Adrenal gland (tissue), 19 donors: ENCODE data around the gene FBXW12. TPM values are rescaled to one million over a fixed set of nuclear protein-coding genes. Genes with fewer than 3 reads are reported as not detected.
"Not testable (repeated sequence)": the region's sequence is repeated elsewhere in the genome, so short reads cannot be mapped to it uniquely, and the experiment has no call there.

ENCODE experiments used
- DNase-seq, 7 donors: peaks; one replicate each; pipeline ENCODE4 v3.0.0-alpha.2; 2019 to 2020
- H3K27ac ChIP-seq, 5 donors: fragments of 200-600 bp; sonication (generic) in 4 of 5; 1 replicate in 3 of 5; 2 replicates in 2 of 5; pipeline versions ENCODE4 v1.5.1 to v1.8.0; 2016 to 2020; ENCODE audit warnings: mild to moderate bottlenecking in 1 of 5
- H3K27me3 ChIP-seq: fragments of 200-600 bp; 2 replicates; pipeline ENCODE4 v1.8.0; 2021
- H3K36me3 ChIP-seq, 2 donors: fragments of 200-600 bp; replicated peaks in 1 of 2; 1 replicate in 1 of 2; 2 replicates in 1 of 2; pipeline versions ENCODE4 v1.5.1 to v1.8.0; 2018 to 2022
- H3K4me1 ChIP-seq, 2 donors: fragments of 200-600 bp; replicated peaks in 1 of 2; 1 replicate in 1 of 2; 2 replicates in 1 of 2; pipeline versions ENCODE4 v1.5.1 to v1.8.0; 2018 to 2021
- H3K4me3 ChIP-seq, 4 donors: fragments of 200-600 bp; sonication (generic) in 3 of 4; one replicate each; pipeline ENCODE4 v1.5.1; 2016 to 2018
- H3K9me3 ChIP-seq, 3 donors: fragments of 200-600 bp; sonication (generic) in 1 of 3; replicated peaks in 1 of 3; 1 replicate in 2 of 3; 2 replicates in 1 of 3; pipeline versions ENCODE4 v1.5.1 to v1.8.0; 2016 to 2021
- POLR2A ChIP-seq, 2 donors: fragments of 450-650 bp; IDR thresholded peaks; one replicate each; pipeline ENCODE4 v1.6.1; 2017; ENCODE audit warnings: antibody characterized with exemption in 2 of 2, mild to moderate bottlenecking in 2 of 2, moderate library complexity in 1 of 2
- WGBS, 4 donors: extraction: QIAGEN DNeasy Blood & Tissue Kit in 2 of 4; methylation state at CpG; one replicate each; pipeline versions ENCODE4 v1.1.5 to v1.1.7; 2013 to 2017; 5-methylcytosine and 5-hydroxymethylcytosine counted together
- intact Hi-C, 2 donors: fragments of 100-400 bp; cut with DNase I; formaldehyde crosslinking; loops; one replicate each; pipeline versions ENCODE4 v1.14.1 to v1.15.0; 2022 to 2023
- long read RNA-seq, 10 donors: library from polyadenylated mRNA in 3 of 10; unstranded in 2 of 10; stranded (forward) in 1 of 10; transcript quantifications; one replicate each; pipeline ENCODE4 v2.0.0 and lab custom pipeline, GENCODE V29; 2021 to 2026
- polyA plus RNA-seq, 3 donors: library from polyadenylated mRNA; stranded (reverse); fragments of 200-250 nt in 2 of 3; fragments of 350-450 nt in 1 of 3; fragmentation: Illumina TruSeq in 1 of 3; extraction: RNeasy Lipid Tissue Mini Kit (QIAGEN cat#74804) in 1 of 3; gene quantifications; one replicate each; pipeline ENCODE4 v1.2.3, GENCODE V29; 2013 to 2014
- total RNA-seq, 9 donors: library from RNA; depleted of rRNA in 4 of 9; stranded (reverse); fragments of >200 nt in 4 of 9; fragments of 120-200 nt in 1 of 9; fragmentation: NEBNext Ultra II Directional in 1 of 9; extraction: Animal tissue kit (Norgen Biotek cat#: 25700) in 1 of 9; gene quantifications; one replicate each; pipeline versions ENCODE4 v1.1.0 to v1.2.4, GENCODE V29; 2013 to 2023
- TF ChIP-seq, protein P1 (sequence below), 6 experiments: fragments of 450-650 bp in 4 of 6; fragments of 200-600 bp in 2 of 6; sonication (generic) in 1 of 6; IDR thresholded peaks; 1 replicate in 5 of 6; 2 replicates in 1 of 6; pipeline versions ENCODE4 v1.5.1 to v1.8.0; 2016 to 2021; ENCODE audit warnings: antibody characterized with exemption in 6 of 6, mild to moderate bottlenecking in 2 of 6, moderate library complexity in 1 of 6
- donor health status: healthy with polysubstance abuse.
- donor health status: Bipolar disorder and iron deficiency.
- donor health status: DM: yes; HTN: yes; CAD: no.
- donor health status: DM: no; HTN: no; CAD: no.
- donor health status: DM: no; HTN: no; CAD: no.
- donor health status: DM: yes; HTN: yes; CAD: no.

FBXW12 gene, protein sequence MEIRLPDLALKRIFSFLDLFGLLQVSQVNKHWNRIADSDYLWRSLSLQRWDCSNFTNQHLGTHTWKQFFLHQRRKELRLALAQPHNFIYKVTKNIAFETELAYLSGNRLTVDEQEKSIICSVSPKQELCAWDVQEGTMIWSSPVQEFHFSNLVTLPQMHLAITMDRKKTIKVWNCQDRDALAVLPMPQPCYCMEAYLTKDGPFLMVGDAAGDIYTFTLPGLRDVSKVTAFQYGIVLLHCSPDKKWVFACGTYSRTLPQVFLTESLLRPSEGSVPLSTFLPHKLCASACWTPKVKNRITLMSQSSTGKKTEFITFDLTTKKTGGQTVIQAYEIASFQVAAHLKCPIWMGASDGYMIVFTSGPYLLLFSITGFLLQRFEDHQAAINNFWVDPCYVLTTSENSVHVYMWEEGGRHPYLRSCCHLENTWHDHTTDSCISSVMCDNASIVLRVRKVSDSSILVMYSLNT
- total RNA-seq (under 1 TPM in 1 of 9 donors, not detected in 8; 0.11 TPM), polyA plus RNA-seq (under 1 TPM in 2 of 3 donors, not detected in 1; 0.07 to 0.24 TPM)
- long read RNA-seq, donor 1, result 0 reads
- long read RNA-seq, donor 2, result 0 reads
- long read RNA-seq, donor 3, result 0 reads
- long read RNA-seq, donor 4, result 0 reads
- long read RNA-seq, donor 5, result 0 reads
- long read RNA-seq, donor 6, result 0 reads
- long read RNA-seq, donor 7, result 0 reads
- long read RNA-seq, donor 8, result 0 reads
- long read RNA-seq, donor 9, result 0 reads
- long read RNA-seq, donor 10, result 0 reads

DNA sequence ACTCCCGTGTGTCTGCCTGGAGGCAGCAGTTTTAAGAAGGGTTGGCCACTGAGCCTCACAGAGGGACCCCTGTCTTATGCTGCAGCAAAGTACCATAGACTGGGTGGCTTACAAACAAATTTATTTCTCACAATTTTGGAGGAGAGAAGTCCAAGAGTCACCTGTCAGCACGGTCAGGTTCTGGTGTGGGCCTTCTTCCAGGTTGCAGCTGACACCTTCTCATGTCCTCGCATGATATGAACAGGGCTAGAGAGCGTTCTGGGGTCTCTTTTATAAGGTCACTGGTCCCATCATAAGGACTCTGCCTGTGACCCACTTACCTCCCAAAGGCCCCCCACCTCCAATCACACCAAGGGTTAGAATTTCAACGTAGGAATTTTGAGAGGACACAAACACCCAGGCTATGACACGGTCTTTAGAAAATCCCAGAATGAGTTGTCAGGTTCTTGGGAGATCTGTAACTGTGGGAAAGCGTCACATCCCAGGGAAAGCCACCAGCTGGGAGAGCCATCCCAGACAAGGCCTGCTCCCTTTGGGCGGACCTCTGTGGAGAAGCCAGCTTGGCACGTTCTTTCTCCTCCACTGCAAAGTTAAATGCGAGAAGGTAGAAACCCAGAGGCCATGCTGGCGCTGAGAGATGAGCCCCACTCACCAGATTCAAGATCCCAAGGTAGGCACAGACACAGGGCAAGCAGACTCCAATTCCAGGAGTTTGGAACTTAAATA is at the start of gene FBXW12:
TSS of gene FBXW12 (plus strand) at position 569 of the 726 bp plus-strand sequence. CDS start 549 bp downstream, outside the sequence.
- intact Hi-C loops, result no loop called here
- Histone ChIP-seq H3K36me3 (no peaks in the 10 kb centered on the region), H3K27ac (no peak within 1 kb of the TSS), H3K27me3 (no peaks in the 10 kb centered on the region), H3K4me1 (no peaks in the 10 kb centered on the region), H3K9me3 (no peaks in the 10 kb centered on the region), H3K4me3 (no peak within 1 kb of the TSS)
- no peak for TF ChIP-seq POLR2A (IDR thresholded peaks at IDR 0.05)
- TF ChIP-seq, protein P1, sequence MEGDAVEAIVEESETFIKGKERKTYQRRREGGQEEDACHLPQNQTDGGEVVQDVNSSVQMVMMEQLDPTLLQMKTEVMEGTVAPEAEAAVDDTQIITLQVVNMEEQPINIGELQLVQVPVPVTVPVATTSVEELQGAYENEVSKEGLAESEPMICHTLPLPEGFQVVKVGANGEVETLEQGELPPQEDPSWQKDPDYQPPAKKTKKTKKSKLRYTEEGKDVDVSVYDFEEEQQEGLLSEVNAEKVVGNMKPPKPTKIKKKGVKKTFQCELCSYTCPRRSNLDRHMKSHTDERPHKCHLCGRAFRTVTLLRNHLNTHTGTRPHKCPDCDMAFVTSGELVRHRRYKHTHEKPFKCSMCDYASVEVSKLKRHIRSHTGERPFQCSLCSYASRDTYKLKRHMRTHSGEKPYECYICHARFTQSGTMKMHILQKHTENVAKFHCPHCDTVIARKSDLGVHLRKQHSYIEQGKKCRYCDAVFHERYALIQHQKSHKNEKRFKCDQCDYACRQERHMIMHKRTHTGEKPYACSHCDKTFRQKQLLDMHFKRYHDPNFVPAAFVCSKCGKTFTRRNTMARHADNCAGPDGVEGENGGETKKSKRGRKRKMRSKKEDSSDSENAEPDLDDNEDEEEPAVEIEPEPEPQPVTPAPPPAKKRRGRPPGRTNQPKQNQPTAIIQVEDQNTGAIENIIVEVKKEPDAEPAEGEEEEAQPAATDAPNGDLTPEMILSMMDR (IDR thresholded peaks at IDR 0.05), result no peak
- DNase-seq, result no peak
- 87 to 92% (median 89%) methylated on average over 11 of the region's 11 CpGs for WGBS, 4 donors

DNA sequence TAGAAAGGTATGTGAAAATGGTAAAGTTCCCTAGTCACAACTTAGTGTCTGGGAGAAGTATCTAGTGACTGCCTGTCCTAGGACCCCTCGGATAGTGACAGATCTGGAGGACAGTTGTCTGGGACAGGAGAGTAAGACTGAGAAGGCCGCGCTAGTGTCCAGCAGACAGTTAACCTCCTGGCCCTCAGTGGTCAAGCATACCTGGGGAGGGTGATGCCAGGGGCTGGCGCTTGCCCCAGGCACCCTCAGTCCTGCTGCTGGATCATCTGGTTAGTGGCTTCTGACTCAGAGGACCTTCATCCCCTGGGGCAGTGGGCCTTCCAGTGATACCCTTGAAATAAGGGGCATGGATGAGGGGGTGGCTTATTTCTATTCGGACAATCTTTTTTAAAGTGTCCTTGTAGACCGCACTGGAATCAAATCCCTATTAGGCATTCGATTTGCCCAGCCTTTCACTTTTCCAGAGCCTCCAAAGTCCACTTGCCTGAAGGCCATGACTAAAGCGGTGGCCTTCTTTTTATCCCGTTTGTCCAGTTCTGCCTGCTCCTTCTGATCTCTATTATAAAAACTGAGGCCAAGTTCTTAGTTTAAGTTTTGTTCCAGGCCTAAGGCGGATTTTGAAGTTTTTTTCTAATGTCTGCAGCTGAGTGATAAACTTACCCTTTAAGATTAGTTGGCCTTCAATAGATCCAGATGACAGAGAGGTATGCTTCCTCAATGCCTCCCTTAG is 40.1 kb upstream of the FBXW12 start:
- H3K27ac ChIP-seq, H3K27me3 ChIP-seq, H3K9me3 ChIP-seq, intact Hi-C loops, H3K36me3 ChIP-seq, H3K4me1 ChIP-seq, DNase-seq, H3K4me3 ChIP-seq: not testable (repeated sequence)
- whole genome bisulfite sequencing, 4 donors, result 81 to 87% (median 85%) methylated on average over 7 to 10 of the region's 10 CpGs

DNA sequence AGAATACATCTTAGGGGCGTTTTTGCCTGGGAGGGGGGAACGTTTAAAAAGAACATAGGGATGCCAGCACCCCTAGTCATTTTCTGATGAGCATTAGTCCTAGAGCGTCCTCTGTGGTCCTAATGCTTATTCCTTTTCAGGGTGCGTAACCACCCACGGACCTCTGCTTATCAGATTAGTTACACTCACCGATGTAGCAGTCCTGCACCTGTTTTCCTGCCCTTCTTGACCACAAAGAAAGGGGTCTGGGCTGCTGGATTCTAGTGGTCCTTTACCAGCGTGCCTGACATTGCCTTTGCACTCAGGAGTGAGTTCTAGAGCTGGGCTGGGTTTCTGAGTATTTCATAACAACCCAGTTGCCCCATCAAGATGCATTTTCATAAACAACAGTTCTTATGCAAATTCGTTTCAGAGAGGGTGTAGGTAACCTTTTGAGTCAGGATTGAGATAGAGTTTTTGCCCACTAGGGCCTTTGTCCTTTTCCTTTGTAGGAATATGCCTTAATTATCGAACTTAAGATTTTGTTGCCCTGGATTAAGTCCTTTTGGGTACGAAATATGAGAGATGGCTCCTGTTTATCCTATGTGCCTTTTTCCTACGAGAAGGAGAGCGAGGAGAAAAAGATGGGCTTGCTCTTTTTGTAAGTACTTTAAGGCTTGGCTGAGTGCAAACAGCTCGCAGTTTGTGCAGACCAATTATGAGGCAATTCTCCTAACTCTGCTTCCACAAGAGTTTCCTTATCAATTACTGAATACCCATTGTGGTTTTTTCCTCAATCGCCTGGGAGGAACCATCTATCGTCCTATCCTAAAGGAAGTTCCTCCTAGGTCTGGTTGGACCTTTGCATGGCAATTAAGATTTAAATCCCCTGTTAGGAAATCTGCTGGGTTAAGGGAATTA is 38.4 kb upstream of the FBXW12 start, which contains the start of gene SPINK8:
TSS of gene SPINK8 (minus strand) at position 316 of the 900 bp plus-strand sequence. CDS start 5,320 bp downstream, outside the sequence.
- WGBS, 4 donors, result 62 to 79% (median 71%) methylated on average over 15 of the region's 15 CpGs
- H3K27me3 ChIP-seq, H3K36me3 ChIP-seq, H3K27ac ChIP-seq, H3K4me3 ChIP-seq, H3K9me3 ChIP-seq, H3K4me1 ChIP-seq, DNase-seq, intact Hi-C loops: not testable (repeated sequence)

DNA sequence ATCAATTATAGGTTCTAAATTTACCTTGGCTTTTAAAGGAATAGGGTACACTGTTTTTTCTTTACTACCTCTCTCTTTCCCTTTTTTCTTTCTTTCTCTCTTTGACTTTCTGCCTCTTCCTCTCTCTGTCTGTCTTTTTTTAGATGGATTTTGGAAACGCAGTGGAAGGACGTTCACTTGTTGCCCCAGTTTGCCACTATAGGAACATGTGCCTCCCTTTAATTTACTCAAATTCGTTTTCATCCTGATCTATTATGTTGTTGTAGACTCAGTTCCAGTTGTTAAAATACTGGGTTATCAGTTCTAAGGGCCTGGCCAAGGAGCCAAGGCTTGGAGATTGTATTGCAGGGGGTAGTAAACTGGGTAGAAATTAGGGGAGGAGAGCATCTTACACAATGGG is 37.4 kb upstream of the FBXW12 start:
- 62 to 75% (median 70%) methylated on average over 3 of the region's 3 CpGs for WGBS, 4 donors
- intact Hi-C loops, result no loop called here
- Histone ChIP-seq H3K4me3 (no peak overlapping the region), H3K4me1 (no peaks in the 10 kb centered on the region), H3K9me3 (no peaks in the 10 kb centered on the region), H3K27me3 (no peaks in the 10 kb centered on the region), H3K36me3 (no peaks in the 10 kb centered on the region), H3K27ac (no peak overlapping the region)
- no peak for DNase-seq
- TF ChIP-seq, protein P1 (IDR thresholded peaks at IDR 0.05), result no peak
- no peak for TF ChIP-seq POLR2A (IDR thresholded peaks at IDR 0.05)

DNA sequence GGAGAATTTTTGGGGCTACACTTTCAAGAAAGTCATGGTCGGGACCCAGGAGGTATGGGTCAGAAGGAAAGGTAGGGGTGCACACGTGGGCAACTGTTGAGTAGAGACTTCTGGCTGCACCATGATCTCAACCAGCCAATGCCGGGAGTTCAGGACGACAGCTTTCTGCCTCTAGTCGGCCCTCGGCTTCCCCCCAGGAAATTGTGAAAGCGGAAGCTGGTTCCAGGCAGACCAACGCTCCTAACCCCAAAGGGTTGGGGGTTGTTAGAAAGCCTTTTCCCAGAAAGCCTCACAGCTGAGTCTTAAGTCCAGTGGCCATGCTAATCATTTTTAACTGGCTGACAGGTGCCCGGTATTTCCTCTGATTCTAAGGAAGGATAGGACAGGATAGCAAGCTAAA is 36.7 kb upstream of the FBXW12 start:
- 55 to 77% (median 65%) methylated on average over 4 to 9 of the region's 9 CpGs for WGBS, 4 donors
- H3K4me1 ChIP-seq, H3K27me3 ChIP-seq, H3K36me3 ChIP-seq, H3K27ac ChIP-seq, H3K9me3 ChIP-seq, intact Hi-C loops, H3K4me3 ChIP-seq: not testable (repeated sequence)
- peak in 3 of 7 donors; percentile 11 to 23 (median 17) for DNase-seq

DNA sequence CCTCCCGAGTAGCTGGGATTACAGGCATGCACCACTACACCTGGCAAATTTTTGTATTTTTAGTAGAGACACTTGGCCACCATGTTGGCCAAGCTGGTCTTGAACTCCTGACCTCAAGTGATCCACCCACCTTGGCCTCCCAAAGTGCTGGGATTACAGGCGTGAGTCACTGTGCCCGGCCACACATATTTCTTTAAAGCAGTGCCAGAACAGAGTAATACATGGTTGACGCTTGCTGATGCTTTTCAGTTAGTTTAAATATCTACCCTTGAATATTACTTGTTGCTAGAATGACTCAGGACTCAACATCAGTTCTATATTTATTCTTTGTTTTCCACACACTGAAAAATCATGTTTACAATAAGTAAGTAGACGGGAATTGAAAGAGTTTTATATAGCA is 34.5 kb upstream of the FBXW12 start:
- H3K4me1 ChIP-seq, H3K9me3 ChIP-seq, H3K36me3 ChIP-seq, H3K4me3 ChIP-seq, H3K27me3 ChIP-seq, intact Hi-C loops, H3K27ac ChIP-seq: not testable (repeated sequence)
- 56 to 64% (median 58%) methylated on average over 5 of the region's 5 CpGs for WGBS, 4 donors
- DNase-seq, result peak in 1 of 7 donors; percentile 24
